IMR-90 (cell line): ENCODE results near the gene REG3A.

ENCODE experiments used
- CEBPB ChIP-seq: IDR thresholded peaks from 2 replicates; pipeline ENCODE4 v1.6.1; 2012; ENCODE audit warnings: low read depth, low read length, improper control_type of control experiment
- CHD1 ChIP-seq: IDR thresholded peaks from 2 replicates; pipeline ENCODE4 v1.6.1; 2012; ENCODE audit warnings: low read depth, low read length, improper control_type of control experiment
- CTCF ChIP-seq: conservative IDR thresholded peaks from 2 replicates; pipeline ENCODE4 v1.5.1; 2012; ENCODE audit warnings: mild to moderate bottlenecking, low read depth, low read length, improper control_type of control experiment
- POLR2A ChIP-seq: IDR thresholded peaks from 2 replicates; pipeline ENCODE4 v1.6.1; 2012; ENCODE audit warnings: mild to moderate bottlenecking, low read depth, low read length
- SMC3 ChIP-seq: fragments of 150-350 bp; IDR thresholded peaks from 2 replicates; pipeline ENCODE4 v1.6.1; 2016; ENCODE audit warnings: low read depth, mild to moderate bottlenecking, antibody characterized with exemption, low read length, moderate library complexity

GRCh38 chr2:79189465-79189864 lies 29.9 kb upstream of the REG3A start:
- TF ChIP-seq CEBPB (no peak), CTCF (no peak), SMC3 (no peak), POLR2A (no peak), CHD1 (no peak)
